Activated T-cell treated with anti-CD3 and anti-CD28 coated beads, Interleukin-2, amount 50 U/mL, for 1 hour (primary cell): Measurements from ENCODE around the gene DIAPH1.
A peak's percentile ranks its signal among the peaks of the same experiment; 100 is the strongest.
"Not testable (repeated sequence)": the region's sequence is repeated elsewhere in the genome, so short reads cannot be mapped to it uniquely, and the experiment has no call there.

ENCODE experiments used
- DNase-seq: peaks from one replicate; pipeline ENCODE4 v3.0.0-alpha.2; 2020

Gene DIAPH1

GRCh38 chr5:141639357-141640050 lies 20.7 kb upstream of the DIAPH1 start:
- DNase-seq = no peak

DNA sequence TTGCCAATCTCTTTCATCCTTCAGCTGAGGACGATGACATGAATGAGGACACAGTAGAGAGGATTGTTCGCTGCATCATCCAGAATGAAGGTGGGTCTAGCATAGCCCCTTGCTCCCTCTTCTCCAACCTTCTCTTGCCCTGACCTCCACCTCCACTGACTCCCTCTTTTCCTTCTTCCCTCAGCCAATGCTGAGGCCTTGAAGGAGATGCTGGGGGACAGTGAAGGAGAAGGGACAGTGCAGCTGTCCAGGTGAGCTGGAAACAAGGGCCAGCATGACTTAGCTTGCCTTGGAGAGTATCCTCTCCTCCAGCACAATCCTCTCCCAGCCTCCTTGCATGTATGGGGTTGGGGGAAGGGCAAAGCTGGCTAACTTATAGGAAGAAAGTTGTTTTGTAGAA lies 20.0 kb upstream of the DIAPH1 start:
- DNase-seq = no peak

GRCh38 chr5:141637767-141638419 lies 19.1 kb upstream of the DIAPH1 start:
- DNase-seq = peak; percentile 67

- DNase-seq = peak; percentile 73
Observed at GRCh38 chr5:141637123-141637766, 18.4 kb upstream of the DIAPH1 start.

DNA sequence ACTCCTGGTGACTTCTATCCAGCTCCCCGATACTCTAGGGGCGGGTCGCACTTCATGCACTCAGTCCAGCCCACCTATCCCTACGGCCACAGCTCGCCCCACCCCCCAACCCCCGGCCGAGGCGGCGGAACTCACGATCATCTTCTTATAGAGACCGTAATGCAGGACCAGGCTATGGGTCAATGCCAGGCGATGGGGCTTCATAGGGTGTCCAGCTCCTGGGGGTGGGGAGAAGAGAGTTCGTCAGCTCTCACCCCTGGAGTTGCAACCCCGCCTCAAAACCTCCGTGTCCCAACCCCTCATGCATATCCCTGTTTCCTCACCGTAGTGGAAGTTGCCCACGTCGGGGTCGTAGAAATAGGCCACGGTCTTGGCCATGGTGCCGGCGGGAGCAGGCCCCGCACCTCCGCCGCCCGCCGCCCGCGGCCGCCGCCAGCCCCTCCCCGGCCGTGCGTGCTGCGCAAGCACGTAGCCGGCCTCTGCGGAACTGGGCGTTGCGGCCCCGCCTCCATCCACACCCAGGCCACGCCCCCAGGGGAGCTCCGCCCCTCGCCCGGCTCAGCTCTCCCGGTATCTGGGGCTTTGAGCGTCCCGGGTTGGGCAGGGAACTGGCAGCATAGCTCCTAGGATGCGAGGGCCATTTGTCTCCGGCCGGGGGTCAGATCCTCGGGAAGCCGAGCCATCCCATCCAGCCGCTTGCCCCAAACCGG lies 17.8 kb upstream of the DIAPH1 start, which contains the start of the genes HDAC3 and RELL2:
HDAC3 (minus strand) TSS at position 437 of the 710 bp plus-strand sequence; CDS start at position 378, 59 bp downstream.
RELL2 (plus strand) TSS at position 585 of the 710 bp plus-strand sequence. CDS start 1,229 bp downstream, outside the sequence.
- peak; percentile 99 for DNase-seq

GRCh38 chr5:141636106-141636412 lies 17.3 kb upstream of the DIAPH1 start:
- no peak for DNase-seq

DNA sequence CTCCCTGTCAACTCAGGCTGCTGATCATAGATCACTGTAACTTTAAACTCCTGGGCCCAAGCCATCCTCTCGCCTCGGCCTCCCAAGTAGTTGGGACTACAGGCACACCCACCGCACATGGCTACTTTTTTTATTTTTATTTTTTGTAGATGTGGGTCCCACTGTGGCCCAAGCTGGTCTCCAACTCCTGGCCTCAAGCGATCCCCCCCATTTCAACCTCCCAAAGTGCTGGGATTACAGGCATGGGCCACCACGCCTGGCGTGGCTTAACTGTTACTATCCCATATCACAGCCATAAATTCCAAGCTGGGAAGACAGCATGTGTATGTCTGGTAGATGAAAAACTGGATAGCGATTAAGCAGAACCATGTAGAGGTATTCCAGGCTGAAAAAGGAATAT lies 16.8 kb upstream of the DIAPH1 start:
- no peak for DNase-seq

DNA sequence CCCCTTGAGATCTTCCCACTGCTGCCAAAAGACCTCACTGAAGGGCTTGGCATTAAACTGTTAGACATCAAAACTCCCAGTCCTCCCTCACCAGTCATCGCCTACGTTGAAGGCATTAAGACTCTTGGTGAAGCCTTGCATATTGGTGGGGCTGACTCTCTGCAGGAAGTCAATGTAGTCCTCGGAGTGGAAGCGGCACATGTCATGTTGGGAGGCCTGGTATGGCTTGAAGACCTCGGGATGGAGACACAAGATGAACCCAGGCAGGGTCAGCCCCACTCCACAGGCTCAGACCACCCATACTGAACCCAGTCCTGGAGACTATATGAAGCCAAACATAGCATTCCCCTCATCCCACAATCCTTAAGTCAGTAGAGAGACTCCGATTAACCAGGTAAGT lies 15.9 kb upstream of the DIAPH1 start:
- DNase-seq = no peak

DNA sequence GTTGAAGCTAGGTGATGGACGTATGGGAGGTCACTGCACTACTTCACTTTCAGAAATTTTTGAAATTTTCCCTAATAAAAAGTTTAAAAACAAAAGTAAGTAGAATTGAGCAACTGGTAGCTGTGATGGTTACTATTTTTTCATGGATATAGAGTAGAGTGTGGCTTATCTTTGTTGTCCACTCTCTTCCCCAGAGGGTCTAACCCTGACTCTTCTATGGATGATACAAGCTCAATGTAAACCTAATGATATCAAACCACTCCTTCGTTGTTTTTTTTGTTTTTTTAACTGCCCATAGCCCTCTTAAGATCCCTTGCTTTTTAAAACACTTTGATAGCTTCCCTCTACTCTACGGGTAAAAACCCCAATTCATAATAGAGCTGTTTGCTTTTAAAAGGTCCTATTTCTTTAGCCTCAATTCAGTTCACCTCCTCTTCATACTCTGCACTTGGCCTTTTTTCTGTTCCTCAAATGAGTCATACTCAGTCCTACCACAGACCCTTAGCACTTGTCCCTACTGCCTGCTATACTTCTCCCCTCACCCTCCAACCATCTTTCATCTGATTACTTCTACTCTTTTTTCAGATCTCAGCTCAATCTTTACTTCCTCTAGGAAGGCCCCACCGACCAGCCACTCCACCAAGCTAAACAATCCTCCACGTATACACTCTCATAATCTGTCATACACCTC lies 15.2 kb upstream of the DIAPH1 start:
- no peak for DNase-seq

GRCh38 chr5:141632650-141633049 lies 13.8 kb upstream of the DIAPH1 start:
- DNase-seq = no peak

- DNase-seq = no peak
Observed at GRCh38 chr5:141630570-141631140, 11.9 kb upstream of the DIAPH1 start.

GRCh38 chr5:141628175-141628788 lies 9.5 kb upstream of the DIAPH1 start:
- no peak for DNase-seq

- DNase-seq = no peak
Observed at GRCh38 chr5:141623611-141624010, 4.8 kb upstream of the DIAPH1 start.

- DNase-seq = no peak
Observed at GRCh38 chr5:141623186-141623585, 4.4 kb upstream of the DIAPH1 start.

DNA sequence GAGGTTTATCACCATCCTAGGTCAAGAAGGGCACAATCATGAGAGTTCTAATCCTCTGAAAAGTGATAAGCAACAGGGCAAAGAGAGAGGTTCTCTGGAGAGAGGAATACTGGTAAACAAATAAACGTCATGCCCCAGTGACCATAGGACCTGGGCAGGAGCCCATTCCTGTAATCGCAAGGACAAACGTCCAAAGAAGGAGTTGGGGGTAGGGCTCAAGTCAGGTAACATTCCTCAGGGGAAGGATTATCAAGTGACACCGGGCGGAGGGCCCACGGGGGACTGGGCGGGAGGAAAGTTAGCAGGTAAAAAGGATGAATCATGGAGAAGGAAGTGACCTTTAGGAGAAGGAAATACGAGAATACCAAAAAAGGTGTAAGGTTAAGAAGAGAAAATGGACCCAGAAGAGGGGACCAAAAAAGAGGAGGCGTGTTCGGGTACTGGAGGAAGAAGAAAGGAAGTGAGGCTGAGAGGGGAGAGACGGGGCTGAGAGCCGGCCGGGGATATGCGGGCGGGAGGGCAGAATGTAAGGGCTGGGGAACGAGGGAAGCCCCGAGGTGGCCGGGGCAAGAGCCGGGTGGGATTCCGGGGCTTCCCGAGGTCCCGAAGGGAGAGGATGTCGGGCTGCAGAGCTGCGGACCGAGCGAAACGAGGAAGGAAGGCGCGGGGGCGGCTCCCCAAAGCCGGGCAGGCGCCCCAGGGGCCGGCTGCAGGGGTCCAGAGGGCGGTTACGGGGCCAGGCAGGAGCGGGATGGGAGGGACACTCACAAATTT lies 583 bp downstream of the DIAPH1 start:
- DNase-seq = peak; percentile 60

DNA sequence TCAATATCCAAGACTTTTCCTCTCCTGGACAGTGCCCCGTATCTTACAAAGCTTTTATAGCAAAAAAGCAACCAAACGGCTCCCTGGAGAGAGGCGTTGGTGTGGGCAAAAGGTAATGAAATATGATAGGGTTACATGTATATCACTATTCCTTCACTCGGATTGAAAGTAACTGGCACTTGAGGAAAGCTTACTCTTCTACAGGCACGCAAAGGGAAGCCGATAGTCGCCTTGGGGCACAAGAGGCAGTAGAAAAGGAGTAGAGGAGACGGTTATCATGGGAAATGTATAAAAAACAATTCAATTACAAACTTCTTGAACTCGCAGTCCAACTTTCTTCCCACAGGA lies 1.1 kb downstream of the DIAPH1 start:
- DNase-seq = no peak

GRCh38 chr5:141617128-141617527 lies 1.7 kb downstream of the DIAPH1 start:
- no peak for DNase-seq

DNA sequence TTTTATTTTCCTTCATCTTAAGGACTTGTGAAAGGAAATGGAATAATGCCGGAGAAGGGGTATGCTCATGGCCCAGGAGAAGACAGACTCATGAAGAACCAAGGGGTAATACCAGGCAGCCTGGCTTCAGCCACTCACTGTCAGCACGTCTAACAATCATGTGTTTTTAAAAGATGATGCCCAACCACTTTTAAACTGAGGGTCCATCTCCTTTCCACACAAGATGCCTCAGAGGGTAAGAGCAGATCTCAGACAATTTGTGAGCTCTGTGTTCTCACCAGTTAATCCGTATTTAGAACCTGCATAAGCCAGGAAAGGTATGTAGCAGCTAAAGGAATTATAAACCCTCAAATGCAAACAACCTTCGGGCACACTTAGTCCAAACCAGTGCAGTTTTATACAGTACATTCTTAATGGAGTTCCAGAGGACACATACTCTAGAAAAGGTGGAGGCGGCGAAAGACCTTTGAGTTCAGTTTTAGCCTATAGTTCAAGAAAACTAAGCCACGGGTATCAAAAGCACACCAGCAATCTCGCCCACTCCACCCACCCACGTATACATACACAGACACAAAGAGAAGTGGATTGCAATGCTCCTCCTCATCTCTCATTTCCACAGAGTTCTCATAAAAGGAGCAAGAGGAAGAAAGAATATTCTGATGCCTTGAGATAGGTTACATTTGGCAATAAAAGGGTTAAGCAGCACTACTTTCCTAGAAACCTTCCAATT lies 2.6 kb downstream of the DIAPH1 start:
- no peak for DNase-seq

DNA sequence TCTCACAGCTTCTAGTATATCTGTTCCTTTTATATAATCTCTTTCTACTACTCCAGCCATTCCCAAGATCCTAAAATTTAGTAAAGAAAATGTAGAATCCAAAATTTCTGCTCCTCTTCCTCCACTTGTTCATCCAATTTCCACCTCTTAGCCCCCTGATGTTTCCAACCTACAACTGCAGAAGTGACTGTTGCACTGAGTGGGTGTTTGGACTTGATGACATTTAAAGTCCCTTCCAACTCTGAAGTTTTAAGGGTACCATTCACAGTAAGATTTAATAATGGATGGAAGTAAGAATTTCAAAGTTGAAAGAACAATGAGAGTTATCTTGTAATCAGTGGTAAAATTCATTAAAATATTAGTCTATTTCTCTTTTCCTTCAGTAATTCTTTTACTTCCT lies 5.5 kb downstream of the DIAPH1 start:
- no peak for DNase-seq

- no peak for DNase-seq
Observed at GRCh38 chr5:141611289-141611688, 7.5 kb downstream of the DIAPH1 start.

DNA sequence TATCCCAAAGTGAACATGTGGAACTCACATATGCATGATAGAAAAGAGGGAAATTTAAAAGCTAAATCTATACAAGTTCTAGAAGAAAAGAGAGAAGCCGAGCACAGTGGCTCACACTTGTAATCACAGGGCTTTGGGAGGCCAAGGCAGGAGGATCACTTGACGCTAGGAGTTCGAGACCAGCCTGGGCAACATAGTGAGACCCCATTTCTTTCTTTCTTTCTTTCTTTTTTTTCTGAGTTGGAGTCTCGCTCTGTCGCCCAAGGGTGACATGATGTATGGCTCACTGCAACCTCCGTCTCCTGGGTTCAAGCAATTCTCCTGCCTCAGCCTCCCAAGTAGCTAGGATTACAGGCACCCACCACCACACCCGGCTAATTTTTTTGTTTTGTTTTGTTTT lies 8.9 kb downstream of the DIAPH1 start:
- DNase-seq = not testable (repeated sequence)
